ENCODE measurements around the gene IL17C. TPM values are rescaled to one million over a fixed set of nuclear protein-coding genes. Genes with fewer than 3 reads are reported as not detected.

IL17C gene
- total and polyA plus RNA-seq, 9 of the 15 experiments (the other 6 are each of a cell fraction or from before 2014, with no cell fraction given), result not detected

DNA sequence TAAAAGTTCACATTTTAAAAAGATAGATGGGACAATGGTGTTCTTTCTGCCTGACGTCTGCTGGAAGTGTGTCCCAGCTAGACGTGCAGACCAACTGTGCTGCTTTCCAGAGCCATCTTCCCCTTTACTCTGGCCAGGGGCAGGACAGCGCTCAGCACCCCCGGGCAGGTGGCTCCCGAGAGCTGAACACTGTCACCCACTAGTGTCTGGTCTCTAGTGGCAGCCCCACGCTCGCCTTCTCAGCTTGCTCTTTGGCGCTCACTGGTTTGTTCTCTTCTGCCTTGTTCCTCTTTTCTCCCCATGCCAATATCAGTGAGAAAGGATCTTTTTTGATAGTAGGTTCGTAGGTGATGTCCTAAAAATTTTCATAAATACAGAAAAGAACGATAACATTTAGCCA, 42.5 kb upstream of the IL17C start:
- in situ Hi-C loops (cut with MboI), result no loop called here
- ATAC-seq (no peak), FAIRE-seq (peak; percentile 40), DNase-seq (ENCODE audit: extremely low read depth in 1 of 4, low spot score in 3 of 4) (no peak)
- no TSS peak for BruUV-seq (replicated peaks)
- Histone ChIP-seq H3K27me3 (ENCODE audit: control insufficient read depth in 2 of 2, insufficient read depth in 2 of 2, low read length in 2 of 2) (no peaks in the 10 kb centered on the region), H3K79me2 (ENCODE audit: control insufficient read depth, insufficient read depth, low read length) (peaks cover 20% of the 10 kb centered on the region), H3K4me1 (replicated peaks in 1 of 2; ENCODE audit: control insufficient read depth in 2 of 2, insufficient read depth in 2 of 2, low read length in 2 of 2) (peaks cover 0 to 11% of the 10 kb centered on the region in 2 experiments; a peak in 1 of 5 replicates), H3K27ac (ENCODE audit: extremely low read depth, low read depth, low read length) (no peak overlapping the region), H3K4me3 (no peak overlapping the region), H3K9me1 (ENCODE audit: control insufficient read depth, insufficient read depth, low read length) (no peaks in the 10 kb centered on the region), H3K36me3 (ENCODE audit: control insufficient read depth, insufficient read depth, low read length) (peaks cover 76% of the 10 kb centered on the region), H2AFZ (ENCODE audit: low read depth, low read length) (no peak overlapping the region), H4K20me1 (replicated peaks; ENCODE audit: control insufficient read depth, insufficient read depth, low read length) (no peaks in the 10 kb centered on the region), H3K4me2 (ENCODE audit: insufficient read depth, low read length) (no peak overlapping the region), H3K9ac (ENCODE audit: insufficient read depth in 1 of 2, low read depth in 2 of 2, low read length in 2 of 2) (peak overlapping the region in 1 of 2 experiments; percentile 77; a peak in 2 of 4 replicates), H3K9me3 (replicated peaks; ENCODE audit: control insufficient read depth, insufficient read depth, low read depth, low read length) (no peaks in the 10 kb centered on the region)
- no peak for TF ChIP-seq BCOR (IDR thresholded peaks at IDR 0.05)
- no peak for TF ChIP-seq ZNF696 (CRISPR knock-in tag; conservative IDR thresholded peaks at IDR 0.05)
- no peak for TF ChIP-seq ZNF445 (CRISPR knock-in tag; IDR thresholded peaks at IDR 0.05; ENCODE audit: low read depth)
- TF ChIP-seq RBBP5 (IDR thresholded peaks at IDR 0.05; ENCODE audit: borderline replicate concordance, insufficient read depth, low read length, poor library complexity, severe bottlenecking), result no peak
- no peak for TF ChIP-seq NFYB (IDR thresholded peaks at IDR 0.05; ENCODE audit: extremely low read depth, insufficient read length)
- no peak for TF ChIP-seq SP2 (IDR thresholded peaks at IDR 0.05; ENCODE audit: extremely low read depth, low read depth, low read length, poor library complexity, severe bottlenecking)
- no peak for TF ChIP-seq XRCC4 (IDR thresholded peaks at IDR 0.05; ENCODE audit: extremely low read depth, insufficient read depth, insufficient read length)
- no peak for TF ChIP-seq MTA3 (IDR thresholded peaks at IDR 0.05; ENCODE audit: borderline replicate concordance)
- no peak for TF ChIP-seq TAF9B (IDR thresholded peaks at IDR 0.05; ENCODE audit: partially characterized antibody)
- TF ChIP-seq, protein P1, sequence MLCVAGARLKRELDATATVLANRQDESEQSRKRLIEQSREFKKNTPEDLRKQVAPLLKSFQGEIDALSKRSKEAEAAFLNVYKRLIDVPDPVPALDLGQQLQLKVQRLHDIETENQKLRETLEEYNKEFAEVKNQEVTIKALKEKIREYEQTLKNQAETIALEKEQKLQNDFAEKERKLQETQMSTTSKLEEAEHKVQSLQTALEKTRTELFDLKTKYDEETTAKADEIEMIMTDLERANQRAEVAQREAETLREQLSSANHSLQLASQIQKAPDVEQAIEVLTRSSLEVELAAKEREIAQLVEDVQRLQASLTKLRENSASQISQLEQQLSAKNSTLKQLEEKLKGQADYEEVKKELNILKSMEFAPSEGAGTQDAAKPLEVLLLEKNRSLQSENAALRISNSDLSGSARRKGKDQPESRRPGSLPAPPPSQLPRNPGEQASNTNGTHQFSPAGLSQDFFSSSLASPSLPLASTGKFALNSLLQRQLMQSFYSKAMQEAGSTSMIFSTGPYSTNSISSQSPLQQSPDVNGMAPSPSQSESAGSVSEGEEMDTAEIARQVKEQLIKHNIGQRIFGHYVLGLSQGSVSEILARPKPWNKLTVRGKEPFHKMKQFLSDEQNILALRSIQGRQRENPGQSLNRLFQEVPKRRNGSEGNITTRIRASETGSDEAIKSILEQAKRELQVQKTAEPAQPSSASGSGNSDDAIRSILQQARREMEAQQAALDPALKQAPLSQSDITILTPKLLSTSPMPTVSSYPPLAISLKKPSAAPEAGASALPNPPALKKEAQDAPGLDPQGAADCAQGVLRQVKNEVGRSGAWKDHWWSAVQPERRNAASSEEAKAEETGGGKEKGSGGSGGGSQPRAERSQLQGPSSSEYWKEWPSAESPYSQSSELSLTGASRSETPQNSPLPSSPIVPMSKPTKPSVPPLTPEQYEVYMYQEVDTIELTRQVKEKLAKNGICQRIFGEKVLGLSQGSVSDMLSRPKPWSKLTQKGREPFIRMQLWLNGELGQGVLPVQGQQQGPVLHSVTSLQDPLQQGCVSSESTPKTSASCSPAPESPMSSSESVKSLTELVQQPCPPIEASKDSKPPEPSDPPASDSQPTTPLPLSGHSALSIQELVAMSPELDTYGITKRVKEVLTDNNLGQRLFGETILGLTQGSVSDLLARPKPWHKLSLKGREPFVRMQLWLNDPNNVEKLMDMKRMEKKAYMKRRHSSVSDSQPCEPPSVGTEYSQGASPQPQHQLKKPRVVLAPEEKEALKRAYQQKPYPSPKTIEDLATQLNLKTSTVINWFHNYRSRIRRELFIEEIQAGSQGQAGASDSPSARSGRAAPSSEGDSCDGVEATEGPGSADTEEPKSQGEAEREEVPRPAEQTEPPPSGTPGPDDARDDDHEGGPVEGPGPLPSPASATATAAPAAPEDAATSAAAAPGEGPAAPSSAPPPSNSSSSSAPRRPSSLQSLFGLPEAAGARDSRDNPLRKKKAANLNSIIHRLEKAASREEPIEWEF (CRISPR knock-in tag; IDR thresholded peaks at IDR 0.05), result no peak
- no peak for TF ChIP-seq TCF7 (IDR thresholded peaks at IDR 0.05; ENCODE audit: borderline replicate concordance)
- TF ChIP-seq FUS (optimal IDR thresholded peaks at IDR 0.05; ENCODE audit: low read depth, low read length), result no peak
- TF ChIP-seq MED1 (CRISPR knock-in tag; IDR thresholded peaks at IDR 0.05; ENCODE audit: borderline replicate concordance), result no peak
- no peak for TF ChIP-seq RNF2 (IDR thresholded peaks at IDR 0.05)
- no peak for TF ChIP-seq THRAP3 (IDR thresholded peaks at IDR 0.05; ENCODE audit: borderline replicate concordance)
- TF ChIP-seq POU5F1 (IDR thresholded peaks at IDR 0.05; ENCODE audit: borderline replicate concordance, low read depth, low read length, partially characterized antibody), result no peak
- no peak for TF ChIP-seq SIX5 (IDR thresholded peaks at IDR 0.05; ENCODE audit: borderline replicate concordance in 1 of 2, insufficient read depth in 1 of 2, low read depth in 1 of 2, low read length in 2 of 2)
- TF ChIP-seq WHSC1 (IDR thresholded peaks at IDR 0.05; ENCODE audit: low read length), result no peak
- TF ChIP-seq RFX1 (IDR thresholded peaks at IDR 0.05), result no peak
- ChIA-PET CTCF (ENCODE audit: low intra/inter-chr PET ratio) (no interaction called here), POLR2A (interaction anchor here (1.2 to 1.3 kb wide), 2 partner anchors 15 to 19 kb away, joined by 3 to 5 read pairs; no protein-coding TSS in a partner anchor)
- intact Hi-C loops (cut with micrococcal nuclease), result no loop called here
- 91% methylated on average over 10 of the region's 10 CpGs for WGBS (ENCODE audit: insufficient coverage, low coverage, missing lambda C conversion rate)

Measured in K562 (cell line).